Fibroblast of villous mesenchyme (primary cell): ENCODE results near the gene RHOH. TPM values are rescaled to one million over a fixed set of nuclear protein-coding genes. Genes with fewer than 3 reads are reported as not detected.

Experiments used
- DNase-seq: peaks from one replicate; pipeline ENCODE4 v3.0.0-alpha.2; 2010; ENCODE audit warnings: low read depth
- H3K4me3 ChIP-seq: 2 replicates; pipeline ENCODE4 v1.5.1; 2011; ENCODE audit warnings: low read depth, mild to moderate bottlenecking, low read length
- total RNA-seq: library from RNA; depleted of rRNA; stranded (reverse); fragments of >200 nt; gene quantifications from 2 replicates; pipeline ENCODE4 v1.2.3, GENCODE V29; 2012
- TF ChIP-seq, protein P1 (sequence below): IDR thresholded peaks from 2 replicates; pipeline ENCODE4 v1.5.1; 2012; ENCODE audit warnings: low read depth, mild to moderate bottlenecking, low read length; ENCODE audit not compliant: insufficient read depth

The RHOH gene
- total RNA-seq, 1 donor = not detected

DNA sequence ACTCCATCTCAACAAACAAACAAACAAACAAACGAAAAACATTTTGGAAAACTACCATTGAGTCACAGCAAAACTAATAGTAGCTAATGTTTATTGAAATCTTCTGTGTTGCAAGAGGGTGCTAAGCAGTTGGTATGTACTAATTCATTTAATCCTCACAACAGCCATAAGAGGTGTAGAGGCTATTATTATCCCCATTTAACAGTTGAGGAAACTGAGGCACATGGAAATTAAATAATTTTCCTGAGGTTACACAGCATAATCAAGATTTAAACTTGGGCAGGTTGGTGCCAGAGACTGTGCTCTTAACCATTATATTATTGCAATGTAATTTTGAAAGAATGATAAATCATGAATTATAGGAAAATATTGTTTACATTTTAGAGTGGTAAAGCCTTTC is 17.5 kb upstream of the RHOH start:
- H3K4me3 ChIP-seq = no peak overlapping the region
- TF ChIP-seq, protein P1, sequence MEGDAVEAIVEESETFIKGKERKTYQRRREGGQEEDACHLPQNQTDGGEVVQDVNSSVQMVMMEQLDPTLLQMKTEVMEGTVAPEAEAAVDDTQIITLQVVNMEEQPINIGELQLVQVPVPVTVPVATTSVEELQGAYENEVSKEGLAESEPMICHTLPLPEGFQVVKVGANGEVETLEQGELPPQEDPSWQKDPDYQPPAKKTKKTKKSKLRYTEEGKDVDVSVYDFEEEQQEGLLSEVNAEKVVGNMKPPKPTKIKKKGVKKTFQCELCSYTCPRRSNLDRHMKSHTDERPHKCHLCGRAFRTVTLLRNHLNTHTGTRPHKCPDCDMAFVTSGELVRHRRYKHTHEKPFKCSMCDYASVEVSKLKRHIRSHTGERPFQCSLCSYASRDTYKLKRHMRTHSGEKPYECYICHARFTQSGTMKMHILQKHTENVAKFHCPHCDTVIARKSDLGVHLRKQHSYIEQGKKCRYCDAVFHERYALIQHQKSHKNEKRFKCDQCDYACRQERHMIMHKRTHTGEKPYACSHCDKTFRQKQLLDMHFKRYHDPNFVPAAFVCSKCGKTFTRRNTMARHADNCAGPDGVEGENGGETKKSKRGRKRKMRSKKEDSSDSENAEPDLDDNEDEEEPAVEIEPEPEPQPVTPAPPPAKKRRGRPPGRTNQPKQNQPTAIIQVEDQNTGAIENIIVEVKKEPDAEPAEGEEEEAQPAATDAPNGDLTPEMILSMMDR = no peak
- no peak for DNase-seq

DNA sequence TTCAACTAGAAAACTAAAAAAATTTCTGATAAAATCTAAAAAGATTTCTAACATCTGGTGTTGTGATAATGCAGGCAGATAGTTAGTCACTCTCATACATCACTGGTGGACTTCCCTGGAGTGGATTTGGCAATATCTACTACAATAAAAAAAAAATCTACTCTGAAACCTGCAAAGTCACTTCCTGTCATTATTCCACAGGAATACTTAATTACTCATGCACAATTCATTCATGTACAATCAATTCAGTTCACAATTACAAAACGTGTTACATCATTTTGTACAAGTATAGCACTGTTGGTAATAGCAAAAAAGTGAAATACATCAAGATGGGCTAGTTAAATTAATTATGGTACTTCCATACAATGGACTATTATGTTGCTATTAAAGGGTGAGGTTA is 16.5 kb upstream of the RHOH start:
- DNase-seq = peak; percentile 93
- H3K4me3 ChIP-seq = no peak overlapping the region
- TF ChIP-seq, protein P1 = no peak

DNA sequence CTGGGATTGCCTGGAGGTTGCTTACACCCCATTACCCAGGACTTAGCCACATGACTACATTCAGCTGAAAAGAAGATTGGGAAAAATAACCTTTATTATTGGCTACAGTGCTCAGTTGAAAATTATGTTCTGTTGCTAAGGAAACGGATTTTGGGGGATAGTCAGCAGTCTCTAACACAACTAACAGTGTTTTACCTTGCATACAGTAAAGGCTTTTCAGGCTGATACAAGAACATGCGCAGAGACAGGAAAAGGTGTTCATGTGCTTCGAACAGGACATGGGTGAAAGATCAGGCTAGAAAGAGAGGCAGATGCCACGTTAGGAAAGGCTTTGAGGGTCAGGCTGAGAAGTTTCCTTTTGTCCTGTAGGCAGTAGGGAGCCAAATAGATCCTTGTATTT is 14.8 kb upstream of the RHOH start:
- H3K4me3 ChIP-seq = no peak overlapping the region
- TF ChIP-seq, protein P1 = no peak
- no peak for DNase-seq

DNA sequence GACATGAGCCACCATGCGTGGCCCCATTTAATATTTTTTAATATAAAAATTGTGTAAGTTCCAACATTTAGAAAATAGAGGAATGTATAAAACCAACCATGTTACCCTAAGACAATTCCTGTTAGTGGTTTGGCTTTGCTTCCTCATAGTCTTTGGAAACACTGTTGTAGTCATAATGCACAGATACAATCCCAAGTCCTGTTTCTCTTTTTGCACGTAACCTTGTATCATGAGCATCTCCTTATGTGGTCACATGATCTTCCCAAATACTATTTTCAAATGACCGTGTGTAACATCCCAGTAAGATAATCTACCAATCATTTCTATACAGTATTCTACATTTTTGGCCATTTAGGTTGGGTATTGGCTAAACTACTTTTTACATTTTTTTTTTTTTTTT is 13.9 kb upstream of the RHOH start:
- no peak overlapping the region for H3K4me3 ChIP-seq
- TF ChIP-seq, protein P1 = no peak
- no peak for DNase-seq

DNA sequence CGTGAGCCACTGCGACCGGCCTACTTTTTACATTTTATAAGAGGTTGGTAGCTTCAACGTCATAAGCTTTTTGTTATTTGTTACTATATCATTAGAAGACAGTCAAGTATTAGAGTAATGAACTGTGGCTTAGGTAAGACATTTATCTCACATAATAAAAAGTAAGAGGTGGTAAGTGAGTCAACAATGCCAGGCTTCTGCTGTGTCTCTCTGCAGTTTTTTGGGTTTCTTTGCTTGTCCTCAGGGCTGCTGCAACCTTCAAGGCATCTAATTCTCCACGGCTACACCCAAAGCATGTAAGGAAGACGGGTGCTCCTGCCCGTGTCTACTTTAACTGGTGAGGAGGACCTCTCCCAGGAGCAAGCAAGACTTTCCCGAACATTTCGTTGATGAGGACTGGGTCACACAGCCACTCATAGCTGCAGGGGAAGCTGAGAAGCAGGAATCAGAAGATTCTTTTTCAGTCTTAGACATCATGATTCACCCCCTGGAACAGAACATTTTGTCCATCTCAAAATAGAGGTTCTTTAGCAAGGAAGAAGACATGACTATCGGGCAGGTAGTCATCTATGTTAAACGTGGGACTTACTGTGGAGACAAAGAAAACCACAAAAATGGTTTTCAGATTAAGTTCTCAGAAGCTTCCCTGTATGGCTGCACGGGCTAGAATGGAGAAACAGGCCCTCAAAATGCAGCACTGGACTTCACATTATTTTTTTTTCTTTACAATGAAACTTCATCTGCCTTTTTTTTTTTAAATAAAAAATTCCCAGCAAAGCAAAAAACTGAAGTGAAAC is 13.0 kb upstream of the RHOH start:
- H3K4me3 ChIP-seq = no peak overlapping the region
- TF ChIP-seq, protein P1 = no peak
- DNase-seq = peak; percentile 11

DNA sequence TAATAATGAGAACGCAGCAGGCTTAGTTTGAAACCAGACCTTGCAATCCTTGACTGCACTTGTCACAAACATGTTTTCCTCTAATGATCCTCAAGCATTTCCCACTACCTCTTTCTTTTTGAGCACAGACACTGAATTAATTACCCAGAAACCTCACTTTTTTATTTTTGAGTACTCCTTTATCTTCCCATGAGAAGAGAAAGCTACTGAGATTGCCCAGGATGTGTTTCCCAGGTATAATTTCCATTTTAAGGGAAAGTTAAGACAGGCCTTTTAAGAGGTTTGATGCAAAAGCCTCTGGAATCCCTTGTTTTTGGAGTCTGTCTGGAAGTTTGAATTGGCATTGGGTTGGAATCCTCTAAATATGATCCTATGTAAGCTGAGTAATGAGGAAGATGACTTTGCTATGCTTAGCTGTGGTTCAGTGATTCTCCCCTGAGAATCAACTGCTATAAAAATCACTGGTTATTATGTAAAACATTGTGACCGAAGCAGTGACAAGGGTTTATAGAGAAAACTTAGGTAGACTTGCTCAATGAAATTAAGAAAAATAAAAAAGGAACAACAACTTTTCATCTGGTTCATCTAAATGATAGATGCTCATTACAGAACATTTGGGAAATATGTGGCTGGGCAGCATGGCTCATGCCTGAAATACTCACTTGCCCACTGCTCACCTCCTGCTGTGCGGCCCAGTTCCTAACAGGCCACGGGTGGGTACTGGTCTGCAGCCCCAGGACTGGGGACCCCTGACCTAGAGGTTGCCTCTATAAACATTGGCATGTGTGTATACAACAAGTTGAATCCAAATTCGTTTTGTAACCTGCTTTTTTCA is 10.8 kb upstream of the RHOH start:
- DNase-seq = peak; percentile 11
- TF ChIP-seq, protein P1 = no peak
- H3K4me3 ChIP-seq = no peak overlapping the region
